ENCODE data around the gene ACSS3.

DNA sequence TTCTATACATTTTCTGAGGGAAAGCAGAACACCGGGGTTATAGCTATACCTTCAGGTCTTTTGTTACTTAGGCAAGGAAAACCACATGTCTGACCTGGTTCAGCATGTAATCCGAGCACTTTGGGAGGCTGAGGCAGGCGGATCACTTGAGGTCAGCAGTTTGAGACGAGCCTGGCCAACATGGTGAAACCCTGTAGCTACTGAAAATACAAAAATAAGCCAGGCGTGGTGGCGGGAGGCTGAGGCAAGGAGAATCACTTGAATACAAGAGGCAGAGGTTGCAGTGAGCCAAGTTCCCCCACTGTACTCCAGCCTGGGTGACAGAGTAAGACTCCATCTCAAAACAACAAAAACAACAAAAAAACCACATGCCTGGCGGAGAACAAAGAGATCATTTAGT lies 177.6 kb downstream of the ACSS3 start:
- TF ChIP-seq CTCF (conservative IDR thresholded peaks at IDR 0.05 in 1 of 2, IDR thresholded peaks at IDR 0.05 in 1 of 2; ENCODE audit: extremely low read depth in 1 of 2, insufficient read depth in 1 of 2, low read depth in 1 of 2, low read length in 2 of 2) (no peak), EZH2 (IDR thresholded peaks at IDR 0.05; ENCODE audit: borderline replicate concordance, low read length) (no peak)
